C4-2B (cell line): ENCODE results near the gene TPRA1.

Experiments
- H3K27ac ChIP-seq: fragments of 450-650 bp; 2 replicates; pipeline ENCODE4 v1.5.1; 2017
- CTCF ChIP-seq: fragments of 450-650 bp; conservative IDR thresholded peaks from 2 replicates; pipeline ENCODE4 v1.5.1; 2017; ENCODE audit warnings: mild to moderate bottlenecking
- ZFX ChIP-seq: fragments of 450-650 bp; IDR thresholded peaks from 2 replicates; pipeline ENCODE4 v1.6.1; 2017

TPRA1 gene

GRCh38 chr3:127590593-127591465 is at the start of gene TPRA1:
Gene TPRA1, minus strand, starts transcription at chr3:127590733. Its CDS starts 10,587 bp downstream, at chr3:127580146.
- TF ChIP-seq CTCF (no peak), ZFX (peak; percentile 62; the same call in 1 of the 2 replicates)
- peak within 1 kb of the TSS; percentile 93 for H3K27ac ChIP-seq

DNA sequence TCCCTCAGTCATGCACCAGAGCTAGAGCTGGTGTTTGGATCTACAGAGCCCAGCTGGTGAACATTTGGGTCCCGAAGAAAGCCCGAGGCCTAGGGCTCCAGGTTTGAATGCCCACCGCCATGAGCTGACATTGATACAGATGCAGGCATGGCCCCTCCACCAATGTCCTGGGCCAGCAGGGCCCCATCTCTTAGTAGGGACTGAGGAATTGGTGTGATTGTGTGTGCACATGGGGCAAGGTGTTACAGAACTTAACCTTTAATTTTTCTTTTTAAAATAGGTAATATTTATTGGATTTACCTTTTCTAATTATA is 49.5 kb upstream of the TPRA1 start:
- no peak for TF ChIP-seq CTCF
- no peak overlapping the region for H3K27ac ChIP-seq

DNA sequence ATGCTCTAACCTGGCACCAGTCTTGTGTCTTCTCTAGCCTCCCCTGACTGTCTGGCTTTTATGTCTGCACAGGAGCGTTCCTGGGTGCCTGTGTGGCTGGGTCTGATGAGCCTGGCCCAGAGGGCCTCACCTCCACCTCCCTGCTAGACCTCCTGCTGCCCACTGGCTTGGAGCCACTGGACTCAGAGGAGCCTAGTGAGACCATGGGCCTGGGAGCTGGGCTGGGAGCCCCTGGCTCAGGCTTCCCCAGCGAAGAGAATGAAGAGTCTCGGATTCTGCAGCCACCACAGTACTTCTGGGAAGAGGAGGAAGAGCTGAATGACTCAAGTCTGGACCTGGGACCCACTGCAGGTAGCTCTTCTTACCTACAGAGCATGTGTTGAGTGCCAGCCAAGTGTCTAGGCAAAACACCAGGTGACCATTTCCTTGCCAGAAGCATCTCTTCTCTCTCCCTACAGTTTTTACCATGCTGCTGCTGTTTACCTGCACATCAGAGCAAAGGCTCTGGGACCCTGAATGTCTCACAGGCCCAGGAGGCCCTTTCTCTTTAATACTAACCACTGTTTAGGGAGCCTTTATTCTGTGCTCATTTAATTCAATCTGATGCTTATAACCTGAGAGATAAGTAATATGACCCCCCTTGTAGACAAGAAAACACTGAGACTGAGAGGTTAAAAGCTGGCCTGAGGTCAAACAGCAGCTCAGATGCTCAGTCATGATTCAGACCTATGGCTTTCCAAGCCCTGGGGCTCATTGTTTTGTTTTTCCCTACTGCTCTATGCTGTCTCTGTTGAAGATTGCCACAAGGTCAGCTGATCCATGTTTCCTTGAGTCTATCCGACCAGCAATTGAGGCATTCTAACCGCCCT is 48.9 kb upstream of the TPRA1 start:
- no peak for TF ChIP-seq ZFX
- no peak for TF ChIP-seq CTCF
- peak overlapping the region; percentile 9 for H3K27ac ChIP-seq

- TF ChIP-seq CTCF, result no peak
- H3K27ac ChIP-seq, result no peak overlapping the region
Observed at GRCh38 chr3:127637971-127638370, 47.4 kb upstream of the TPRA1 start.

- TF ChIP-seq ZFX, result no peak
- no peak for TF ChIP-seq CTCF
- H3K27ac ChIP-seq, result no peak overlapping the region
Observed at GRCh38 chr3:127637546-127637945, 47.0 kb upstream of the TPRA1 start.

DNA sequence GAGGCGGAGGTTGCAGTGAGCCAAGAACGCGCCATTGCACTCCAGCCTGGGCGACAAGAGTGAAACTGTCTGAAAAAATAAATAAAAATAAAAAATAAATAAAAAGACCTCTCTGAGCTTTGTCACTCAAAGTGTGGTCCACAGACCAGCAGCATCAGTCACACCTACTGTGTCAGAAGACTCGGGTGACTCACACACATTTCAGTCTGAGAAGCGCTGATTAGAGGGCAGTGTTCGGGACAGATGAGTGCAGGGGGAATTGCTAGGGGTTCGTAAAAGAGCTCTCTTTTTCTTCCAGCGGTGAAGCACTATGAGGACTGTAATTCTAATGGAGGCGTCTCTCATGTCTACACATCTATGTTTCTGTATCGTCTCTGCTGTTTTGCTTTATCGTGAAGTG is 44.1 kb upstream of the TPRA1 start:
- TF ChIP-seq CTCF, result no peak
- TF ChIP-seq ZFX, result no peak
- no peak overlapping the region for H3K27ac ChIP-seq
